GM19193 (cell line): Measurements from ENCODE around the gene LPCAT2.

Experiments used
- POLR2A ChIP-seq: IDR thresholded peaks from 4 replicates; pipeline ENCODE4 v1.6.1; 2011; ENCODE audit not compliant: insufficient read depth, insufficient read length; ENCODE audit errors: extremely low read depth

LPCAT2 gene

GRCh38 chr16:55508271-55508921 lies 476 bp upstream of the LPCAT2 start:
- no peak for TF ChIP-seq POLR2A

DNA sequence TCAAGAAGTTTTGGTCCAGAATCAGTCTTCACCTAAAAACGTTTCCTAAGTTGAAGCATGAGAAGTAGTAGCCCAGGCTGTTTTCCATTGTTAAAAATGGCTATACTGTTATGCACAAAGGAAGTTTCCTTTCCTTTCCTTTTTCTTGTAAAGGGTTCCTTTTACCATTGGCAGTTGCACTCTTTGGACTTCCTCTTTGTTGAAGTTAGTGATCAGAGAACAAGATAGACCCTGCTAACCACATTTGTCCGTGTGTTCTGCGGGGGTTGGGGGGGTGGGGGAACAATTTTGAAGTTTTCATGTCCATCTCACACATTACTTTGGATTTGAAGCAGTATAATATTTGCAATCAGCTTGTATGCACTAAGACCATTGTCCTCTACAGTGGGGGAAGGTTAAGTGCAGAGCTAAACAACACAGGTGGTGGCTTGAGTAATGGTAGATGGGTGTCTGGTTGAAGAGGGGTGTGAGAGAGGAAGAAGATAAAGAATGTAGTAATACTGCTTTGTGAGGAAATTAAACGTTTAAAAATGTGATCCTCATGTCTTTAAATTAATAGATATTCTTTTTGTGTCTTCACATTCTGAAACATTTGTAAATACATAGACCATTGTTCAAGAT lies 1.4 kb downstream of the LPCAT2 start:
- TF ChIP-seq POLR2A, result no peak

DNA sequence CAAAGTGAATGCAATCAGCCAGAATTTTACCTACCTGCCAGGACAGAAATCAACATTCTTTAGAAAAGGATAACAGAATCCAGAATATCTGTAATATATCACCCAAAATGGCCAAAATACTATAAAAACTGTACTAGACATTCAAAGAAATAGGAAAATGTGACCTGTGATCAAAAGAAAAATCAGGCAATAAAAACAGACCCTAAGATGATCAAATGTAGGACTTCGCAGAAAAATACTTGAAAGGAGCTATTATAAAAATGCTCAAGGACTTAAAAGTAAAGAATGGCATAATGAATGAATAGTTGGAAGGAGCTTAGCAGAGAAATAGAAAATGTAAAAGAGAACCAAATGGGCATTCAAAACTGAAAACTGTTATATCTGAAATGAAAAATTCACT lies 4.1 kb downstream of the LPCAT2 start:
- TF ChIP-seq POLR2A, result no peak

DNA sequence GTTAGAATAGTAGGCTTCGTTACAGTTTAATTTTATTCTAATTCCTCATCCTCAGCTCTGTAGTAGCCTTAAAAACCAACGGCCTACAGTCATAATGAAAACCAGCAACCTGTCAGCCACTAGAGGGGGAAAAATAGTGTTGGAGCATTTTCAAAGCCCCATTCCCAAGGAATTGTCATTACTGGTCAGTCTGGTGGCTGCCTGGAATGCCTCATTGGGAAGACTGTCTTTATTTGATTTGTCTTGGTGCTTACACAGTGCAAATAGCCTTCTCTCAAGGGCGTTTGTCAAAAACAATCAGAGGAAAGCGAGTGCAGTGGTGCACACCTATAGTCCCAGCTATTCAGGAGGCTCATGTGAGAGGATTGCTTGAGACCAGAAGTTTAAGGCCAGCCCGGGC lies 4.7 kb downstream of the LPCAT2 start:
- no peak for TF ChIP-seq POLR2A

GRCh38 chr16:55515111-55515510 lies 6.2 kb downstream of the LPCAT2 start:
- TF ChIP-seq POLR2A, result no peak

- no peak for TF ChIP-seq POLR2A
Measured at GRCh38 chr16:55521792-55522191, 12.9 kb downstream of the LPCAT2 start.

DNA sequence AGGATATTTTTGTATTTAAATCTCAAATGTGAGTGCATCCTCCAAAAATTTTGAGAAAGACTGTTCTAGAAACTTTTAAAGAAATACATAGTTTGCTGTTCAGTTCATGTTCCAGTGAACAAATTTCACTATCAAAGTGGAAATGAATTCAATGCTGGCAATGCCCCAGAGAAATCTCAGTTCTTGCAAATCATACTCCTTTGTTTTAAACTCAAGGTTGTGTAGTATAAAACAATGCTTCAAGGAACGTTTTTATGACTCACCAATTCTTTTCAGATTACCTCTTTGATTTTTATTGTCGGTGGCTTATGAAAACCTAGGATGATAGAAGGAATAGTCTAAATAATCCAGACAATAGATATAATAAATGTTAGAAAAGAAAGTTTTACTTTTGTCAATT lies 17.6 kb downstream of the LPCAT2 start:
- TF ChIP-seq POLR2A, result no peak

- no peak for TF ChIP-seq POLR2A
Measured at GRCh38 chr16:55527885-55528284, 19.0 kb downstream of the LPCAT2 start.

- TF ChIP-seq POLR2A, result no peak
Measured at GRCh38 chr16:55529018-55529417, 20.1 kb downstream of the LPCAT2 start.

DNA sequence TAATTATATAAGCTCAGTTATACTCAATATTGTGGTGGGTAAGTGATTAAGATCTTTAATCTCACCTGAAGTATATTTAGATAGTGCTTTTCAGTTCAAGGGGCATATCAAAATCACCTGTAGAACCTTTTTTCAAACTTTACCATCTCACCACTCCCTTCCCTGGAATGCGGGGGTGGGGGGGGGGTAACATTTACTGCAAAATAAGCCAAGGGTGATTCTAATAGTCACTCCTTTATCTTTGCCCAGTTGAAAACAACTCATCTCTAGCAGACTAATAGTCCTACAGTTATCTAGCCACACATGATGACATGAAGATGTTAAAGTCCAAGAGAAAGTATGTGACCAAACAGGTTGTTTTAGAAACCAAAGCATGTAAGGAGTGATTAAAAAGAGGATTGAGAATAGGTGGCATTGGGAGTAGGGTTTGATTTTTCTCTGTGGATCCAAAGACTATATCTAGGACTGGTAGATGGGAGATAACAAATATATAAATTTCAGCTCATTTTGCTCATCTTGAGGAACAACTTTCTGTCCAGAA lies 21.5 kb downstream of the LPCAT2 start:
- no peak for TF ChIP-seq POLR2A

- no peak for TF ChIP-seq POLR2A
Measured at GRCh38 chr16:55532227-55532626, 23.4 kb downstream of the LPCAT2 start.

- TF ChIP-seq POLR2A, result no peak
Measured at GRCh38 chr16:55534756-55535155, 25.9 kb downstream of the LPCAT2 start.

DNA sequence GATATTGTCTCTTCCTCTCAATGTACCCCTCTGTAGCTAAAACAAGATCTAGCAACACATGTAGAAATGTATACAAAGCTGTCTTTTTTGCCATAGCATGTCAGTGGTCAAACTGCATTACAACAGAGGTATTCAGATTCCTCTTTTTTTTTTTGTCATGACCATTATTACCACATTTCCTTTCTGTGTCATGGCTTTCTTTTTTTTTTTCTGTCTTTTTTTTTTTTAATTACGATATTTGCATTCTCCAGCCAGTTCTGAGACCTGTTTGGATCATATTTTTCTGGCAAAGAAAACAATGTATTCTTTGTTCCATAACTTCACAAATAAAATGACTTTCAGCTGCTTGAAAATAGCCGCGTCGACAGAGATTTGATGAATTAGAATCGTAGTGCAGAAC lies 30.2 kb downstream of the LPCAT2 start:
- TF ChIP-seq POLR2A, result no peak

- no peak for TF ChIP-seq POLR2A
Measured at GRCh38 chr16:55539488-55539887, 30.6 kb downstream of the LPCAT2 start.

DNA sequence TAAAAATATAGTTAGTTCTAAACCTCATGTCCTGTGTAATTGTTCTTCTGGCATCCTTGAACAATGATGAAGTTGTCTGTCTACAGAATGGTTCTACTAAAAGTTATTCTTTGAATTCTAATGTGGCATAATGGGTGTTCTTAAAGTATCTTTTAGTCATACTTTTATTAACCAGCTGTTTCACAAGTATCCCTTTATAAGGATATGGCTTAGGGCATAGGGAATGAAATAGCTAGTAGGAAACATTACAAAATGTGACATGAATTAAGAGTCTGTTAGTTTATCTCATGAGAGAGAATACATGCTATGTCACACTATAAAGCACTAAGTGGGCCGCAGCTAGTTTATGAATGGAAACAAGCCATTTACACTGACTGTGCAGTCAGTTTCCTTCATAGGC lies 31.3 kb downstream of the LPCAT2 start:
- no peak for TF ChIP-seq POLR2A

- TF ChIP-seq POLR2A, result no peak
Measured at GRCh38 chr16:55542459-55543082, 33.7 kb downstream of the LPCAT2 start.
